K562 (cell line): ENCODE measurements around the gene PIK3CG. TPM values are rescaled to one million over a fixed set of nuclear protein-coding genes. Genes with fewer than 3 reads are reported as not detected.

ENCODE experiments used
- ATAC-seq: fragments of 200-7000 bp; cut with Tn5 transposase; 3 replicates; pipeline ENCODE4 v1.9.1; 2020; ENCODE audit warnings: moderate library complexity
- BruUV-seq: library from RNA; stranded (reverse); fragments of 400-500 nt; replicated peaks from 2 replicates; lab custom pipeline; 2021; lab: Mats Ljungman, UMichigan
- CTCF ChIA-PET: fragments of 300-600 bp; formaldehyde crosslinking; extraction: SDS; loops from one replicate; lab custom pipeline; 2021; ENCODE audit warnings: low intra/inter-chr PET ratio; lab: Yijun Ruan, JAX
- POLR2A ChIA-PET: fragments of 300-600, 350-650 bp; sonication (Branson Sonifier 250); formaldehyde crosslinking; extraction: SDS; loops from one replicate; lab custom pipeline; 2021; ENCODE audit warnings: antibody characterized with exemption, inconsistent platforms; lab: Yijun Ruan, JAX
- DNase-seq, 4 experiments: peaks; one replicate each; pipeline versions ENCODE4 v3.0.0 to v3.0.0-alpha.2; 2011 to 2018; ENCODE audit warnings: low spot score in 3 of 4, mixed read lengths in 3 of 4; ENCODE audit errors: extremely low read depth in 1 of 4
- FAIRE-seq: peaks from 2 replicates; lab custom pipeline; 2011; peaks lifted over from hg19 to GRCh38; lab: Jason Lieb, UNC
- H2AFZ ChIP-seq: 2 replicates; pipeline ENCODE4 v1.6.0; 2011; ENCODE audit warnings: low read depth, low read length, control low read depth, inconsistent platforms
- H3K27ac ChIP-seq: fragments of 200-600 bp; 3 replicates; pipeline ENCODE4 v1.8.0; 2011; ENCODE audit warnings: low read depth, mild to moderate bottlenecking, control low read depth, inconsistent platforms, low read length, moderate library complexity, mixed read lengths; ENCODE audit errors: extremely low read depth
- H3K27me3 ChIP-seq, 2 experiments: fragments of 300-600 bp in 1 of 2; 2 replicates in 1 of 2; 3 replicates in 1 of 2; pipeline versions ENCODE4 v1.6.0 to v1.8.0; 2011; ENCODE audit warnings: inconsistent platforms in 2 of 2, low read length in 2 of 2, mild to moderate bottlenecking in 1 of 2, mixed read lengths in 1 of 2, moderate library complexity in 1 of 2; ENCODE audit not compliant: control insufficient read depth in 2 of 2, insufficient read depth in 2 of 2
- H3K36me3 ChIP-seq: fragments of 300-600 bp; 3 replicates; pipeline ENCODE4 v1.8.0; 2011; ENCODE audit warnings: mild to moderate bottlenecking, low read length, inconsistent platforms; ENCODE audit not compliant: control insufficient read depth, insufficient read depth
- H3K4me1 ChIP-seq, 2 experiments: fragments of 200-600 bp in 1 of 2; replicated peaks in 1 of 2; 2 replicates in 1 of 2; 3 replicates in 1 of 2; pipeline versions ENCODE4 v1.5.1 to v1.8.0; 2011; ENCODE audit warnings: inconsistent platforms in 2 of 2, low read length in 2 of 2, mild to moderate bottlenecking in 1 of 2, mixed read lengths in 1 of 2, moderate library complexity in 1 of 2; ENCODE audit not compliant: control insufficient read depth in 2 of 2, insufficient read depth in 2 of 2
- H3K4me2 ChIP-seq: 2 replicates; pipeline ENCODE4 v1.6.1; 2011; ENCODE audit warnings: low read length, control low read depth, inconsistent platforms, mixed read lengths; ENCODE audit not compliant: insufficient read depth
- H3K4me3 ChIP-seq: fragments of 200-600 bp; sonication (generic), shearing (Covaris generic); 2 replicates; pipeline ENCODE4 v1.5.1; 2016; ENCODE audit warnings: control low read depth, inconsistent platforms
- H3K79me2 ChIP-seq: fragments of 200-600 bp; 3 replicates; pipeline ENCODE4 v1.8.0; 2011; ENCODE audit warnings: low read length, inconsistent platforms; ENCODE audit not compliant: control insufficient read depth, insufficient read depth
- H3K9ac ChIP-seq, 2 experiments: 2 replicates each; pipeline versions ENCODE4 v1.6.0 to v1.6.1; 2011; ENCODE audit warnings: low read depth in 2 of 2, low read length in 2 of 2, control low read depth in 1 of 2, inconsistent platforms in 1 of 2, mild to moderate bottlenecking in 1 of 2, mixed read lengths in 1 of 2; ENCODE audit not compliant: insufficient read depth in 1 of 2
- H3K9me1 ChIP-seq: one replicate; pipeline ENCODE4 v1.6.0; 2011; ENCODE audit warnings: inconsistent platforms, mild to moderate bottlenecking, low read length, moderate library complexity; ENCODE audit not compliant: control insufficient read depth, insufficient read depth
- H3K9me3 ChIP-seq: replicated peaks from 2 replicates; pipeline ENCODE4 v1.5.1; 2011; ENCODE audit warnings: low read depth, low read length, inconsistent platforms; ENCODE audit not compliant: control insufficient read depth, insufficient read depth
- H4K20me1 ChIP-seq: replicated peaks from 2 replicates; pipeline ENCODE4 v1.6.1; 2011; ENCODE audit warnings: low read length, inconsistent platforms, mixed read lengths; ENCODE audit not compliant: control insufficient read depth, insufficient read depth
- FOXP4 ChIP-seq: sonication (generic); formaldehyde crosslinking; IDR thresholded peaks from 2 replicates; pipeline ENCODE4 v1.8.0; 2022; ENCODE audit warnings: mild to moderate bottlenecking, missing genetic modification reagents, borderline replicate concordance
- HDAC1 ChIP-seq, 2 experiments: fragments of 450-650 bp; IDR thresholded peaks; 2 replicates each; pipeline ENCODE4 v1.6.1; 2016 to 2017; ENCODE audit warnings: inconsistent platforms in 1 of 2, mild to moderate bottlenecking in 1 of 2, moderate library complexity in 1 of 2
- HDAC6 ChIP-seq: IDR thresholded peaks from 2 replicates; pipeline ENCODE4 v1.6.1; 2012; ENCODE audit warnings: low read depth, mild to moderate bottlenecking, control low read depth, inconsistent platforms, low read length, moderate library complexity
- HMBOX1 ChIP-seq: sonication (generic); IDR thresholded peaks from 2 replicates; pipeline ENCODE4 v1.6.1; 2016
- ILF3 ChIP-seq: fragments of 450-650 bp; IDR thresholded peaks from 2 replicates; pipeline ENCODE4 v1.6.1; 2018; ENCODE audit warnings: antibody characterized with exemption, mild to moderate bottlenecking, moderate library complexity, borderline replicate concordance
- KLF6 ChIP-seq: fragments of 250-450 bp; sonication (Bioruptor Pico); IDR thresholded peaks from 2 replicates; pipeline ENCODE4 v1.4.0; 2020; ENCODE audit warnings: mild to moderate bottlenecking, moderate library complexity, borderline replicate concordance
- MAZ ChIP-seq, 2 experiments: fragments of 450-650 bp in 1 of 2; sonication (generic) in 1 of 2; formaldehyde crosslinking; IDR thresholded peaks in 1 of 2; conservative IDR thresholded peaks in 1 of 2; 2 replicates each; pipeline versions ENCODE4 v1.4.0 to v1.5.0; 2020; ENCODE audit warnings: mild to moderate bottlenecking in 1 of 2, missing genetic modification reagents in 1 of 2
- TAL1 ChIP-seq: fragments of 450-650 bp; IDR thresholded peaks from 2 replicates; pipeline ENCODE4 v1.6.1; 2016; ENCODE audit warnings: mild to moderate bottlenecking
- ZC3H8 ChIP-seq: fragments of 450-650 bp; IDR thresholded peaks from 2 replicates; pipeline ENCODE4 v1.6.1; 2017
- in situ Hi-C: fragments of 300-500 bp; cut with MboI; formaldehyde crosslinking; loops from 4 replicates; pipeline ENCODE4 v1.15.0; 2018; ENCODE audit warnings: inconsistent platforms, mixed read lengths
- intact Hi-C: fragments of 100-400 bp; cut with micrococcal nuclease; formaldehyde crosslinking; loops from 2 replicates; pipeline ENCODE4 v1.14.2; 2022
- polyA plus RNA-seq, 8 experiments: library from polyadenylated mRNA; depleted of rRNA in 4 of 8; stranded (reverse) in 5 of 8; unstranded in 3 of 8; fragments of >200 nt; fragmentation: Nextera tagmentation in 2 of 8; fragmentation: Illumina TruSeq in 1 of 8; extraction: Ambion mirVana in 2 of 8; extraction: Trizol in 1 of 8; gene quantifications; 2 replicates each; pipeline versions ENCODE4 v1.2.1 to v1.2.3, GENCODE V29; 2011 to 2014; ENCODE audit warnings: inconsistent platforms in 1 of 8, missing spikeins in 1 of 8
- total RNA-seq, 7 experiments: library from RNA; depleted of rRNA in 6 of 7; stranded (reverse); fragments of >200 nt in 6 of 7; fragmentation: Illumina TruSeq in 2 of 7; extraction: Trizol in 2 of 7; gene quantifications; 2 replicates each; pipeline versions ENCODE4 v1.2.1 to v1.2.3, GENCODE V29; 2011 to 2021; ENCODE audit warnings: low replicate concordance in 1 of 7
- TF ChIP-seq, protein P1 (sequence below): fragments of 450-650 bp; formaldehyde crosslinking; IDR thresholded peaks from 2 replicates; pipeline ENCODE4 v1.4.0; 2020; ENCODE audit warnings: mild to moderate bottlenecking, mixed read lengths
- TF ChIP-seq, protein P2 (sequence below): fragments of 250-450 bp; sonication (Bioruptor Pico); IDR thresholded peaks from 2 replicates; pipeline ENCODE4 v1.9.0; 2021; ENCODE audit warnings: mild to moderate bottlenecking, inconsistent platforms
- TF ChIP-seq, protein P3 (sequence below): fragments of 450-650 bp; IDR thresholded peaks from 2 replicates; pipeline ENCODE4 v1.6.1; 2016; ENCODE audit warnings: antibody characterized with exemption

PIK3CG gene
- total and polyA plus RNA-seq, 9 of the 15 experiments (the other 6 are each of a cell fraction or from before 2014, with no cell fraction given), result 5.3 to 42.5 (median 29.0) TPM

- H3K27me3 ChIP-seq, result no peaks in the 10 kb centered on the region
- intact Hi-C loops, result no loop called here
- DNase-seq, result no peak
- H3K9me3 ChIP-seq, result no peaks in the 10 kb centered on the region
- H2AFZ ChIP-seq, result no peak overlapping the region
- no peaks in the 10 kb centered on the region for H4K20me1 ChIP-seq
- no peaks in the 10 kb centered on the region for H3K36me3 ChIP-seq
- BruUV-seq, result no TSS peak
- no peaks in the 10 kb centered on the region for H3K79me2 ChIP-seq
- TF ChIP-seq, protein P1, sequence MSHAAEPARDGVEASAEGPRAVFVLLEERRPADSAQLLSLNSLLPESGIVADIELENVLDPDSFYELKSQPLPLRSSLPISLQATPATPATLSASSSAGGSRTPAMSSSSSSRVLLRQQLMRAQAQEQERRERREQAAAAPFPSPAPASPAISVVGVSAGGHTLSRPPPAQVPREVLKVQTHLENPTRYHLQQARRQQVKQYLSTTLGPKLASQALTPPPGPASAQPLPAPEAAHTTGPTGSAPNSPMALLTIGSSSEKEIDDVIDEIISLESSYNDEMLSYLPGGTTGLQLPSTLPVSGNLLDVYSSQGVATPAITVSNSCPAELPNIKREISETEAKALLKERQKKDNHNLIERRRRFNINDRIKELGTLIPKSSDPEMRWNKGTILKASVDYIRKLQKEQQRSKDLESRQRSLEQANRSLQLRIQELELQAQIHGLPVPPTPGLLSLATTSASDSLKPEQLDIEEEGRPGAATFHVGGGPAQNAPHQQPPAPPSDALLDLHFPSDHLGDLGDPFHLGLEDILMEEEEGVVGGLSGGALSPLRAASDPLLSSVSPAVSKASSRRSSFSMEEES (CRISPR knock-in tag), result no peak
- TF ChIP-seq FOXP4 (CRISPR knock-in tag) (no peak), TAL1 (no peak), ILF3 (no peak), MAZ (CRISPR knock-in tag; conservative IDR thresholded peaks at IDR 0.05 in 1 of 2, IDR thresholded peaks at IDR 0.05 in 1 of 2) (no peak), HDAC6 (no peak), KLF6 (CRISPR knock-in tag) (no peak), HMBOX1 (no peak), HDAC1 (IDR thresholded peaks at IDR 0.05) (no peak), ZC3H8 (no peak)
- TF ChIP-seq, protein P2, sequence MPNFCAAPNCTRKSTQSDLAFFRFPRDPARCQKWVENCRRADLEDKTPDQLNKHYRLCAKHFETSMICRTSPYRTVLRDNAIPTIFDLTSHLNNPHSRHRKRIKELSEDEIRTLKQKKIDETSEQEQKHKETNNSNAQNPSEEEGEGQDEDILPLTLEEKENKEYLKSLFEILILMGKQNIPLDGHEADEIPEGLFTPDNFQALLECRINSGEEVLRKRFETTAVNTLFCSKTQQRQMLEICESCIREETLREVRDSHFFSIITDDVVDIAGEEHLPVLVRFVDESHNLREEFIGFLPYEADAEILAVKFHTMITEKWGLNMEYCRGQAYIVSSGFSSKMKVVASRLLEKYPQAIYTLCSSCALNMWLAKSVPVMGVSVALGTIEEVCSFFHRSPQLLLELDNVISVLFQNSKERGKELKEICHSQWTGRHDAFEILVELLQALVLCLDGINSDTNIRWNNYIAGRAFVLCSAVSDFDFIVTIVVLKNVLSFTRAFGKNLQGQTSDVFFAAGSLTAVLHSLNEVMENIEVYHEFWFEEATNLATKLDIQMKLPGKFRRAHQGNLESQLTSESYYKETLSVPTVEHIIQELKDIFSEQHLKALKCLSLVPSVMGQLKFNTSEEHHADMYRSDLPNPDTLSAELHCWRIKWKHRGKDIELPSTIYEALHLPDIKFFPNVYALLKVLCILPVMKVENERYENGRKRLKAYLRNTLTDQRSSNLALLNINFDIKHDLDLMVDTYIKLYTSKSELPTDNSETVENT, result no peak
- TF ChIP-seq, protein P3, sequence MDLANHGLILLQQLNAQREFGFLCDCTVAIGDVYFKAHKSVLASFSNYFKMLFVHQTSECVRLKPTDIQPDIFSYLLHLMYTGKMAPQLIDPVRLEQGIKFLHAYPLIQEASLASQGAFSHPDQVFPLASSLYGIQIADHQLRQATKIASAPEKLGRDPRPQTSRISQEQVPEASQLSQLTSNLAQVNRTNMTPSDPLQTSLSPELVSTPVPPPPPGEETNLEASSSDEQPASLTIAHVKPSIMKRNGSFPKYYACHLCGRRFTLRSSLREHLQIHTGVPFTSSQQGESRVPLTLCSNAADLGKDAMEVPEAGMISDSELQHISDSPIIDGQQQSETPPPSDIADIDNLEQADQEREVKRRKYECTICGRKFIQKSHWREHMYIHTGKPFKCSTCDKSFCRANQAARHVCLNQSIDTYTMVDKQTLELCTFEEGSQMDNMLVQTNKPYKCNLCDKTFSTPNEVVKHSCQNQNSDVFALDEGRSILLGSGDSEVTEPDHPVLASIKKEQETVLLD, result no peak
- TF ChIP-seq, all 486 proteins: peak for 0
- ChIA-PET CTCF (no interaction called here), POLR2A (interaction anchor here (0.6 to 4.5 kb wide), 6 partner anchors 8 to 996 kb away, joined by 3 to 16 read pairs (median 4); no protein-coding TSS in a partner anchor)
- ATAC-seq, result no peak
- Histone ChIP-seq H3K4me1 (peaks cover 0 to 7% of the 10 kb centered on the region in 2 experiments; a peak in 4 of 5 replicates), H3K9me1 (no peaks in the 10 kb centered on the region), H3K27ac (no peak overlapping the region), H3K9ac (no peak overlapping the region), H3K4me2 (no peak overlapping the region), H3K4me3 (no peak overlapping the region)
- in situ Hi-C loops, result no loop called here
- no peak for FAIRE-seq
Observed at GRCh38 chr7:106819546-106819945, 45.5 kb upstream of the PIK3CG start.
